ENCODE measurements around the gene TPRX1. TPM values are rescaled to one million over a fixed set of nuclear protein-coding genes. Genes with fewer than 3 reads are reported as not detected.
A peak's percentile ranks its signal among the peaks of the same experiment; 100 is the strongest.
"Not testable (repeated sequence)": the region's sequence is repeated elsewhere in the genome, so short reads cannot be mapped to it uniquely, and the experiment has no call there.

TPRX1 gene
- total RNA-seq, 1 experiment from 2014 or later = not detected

DNA sequence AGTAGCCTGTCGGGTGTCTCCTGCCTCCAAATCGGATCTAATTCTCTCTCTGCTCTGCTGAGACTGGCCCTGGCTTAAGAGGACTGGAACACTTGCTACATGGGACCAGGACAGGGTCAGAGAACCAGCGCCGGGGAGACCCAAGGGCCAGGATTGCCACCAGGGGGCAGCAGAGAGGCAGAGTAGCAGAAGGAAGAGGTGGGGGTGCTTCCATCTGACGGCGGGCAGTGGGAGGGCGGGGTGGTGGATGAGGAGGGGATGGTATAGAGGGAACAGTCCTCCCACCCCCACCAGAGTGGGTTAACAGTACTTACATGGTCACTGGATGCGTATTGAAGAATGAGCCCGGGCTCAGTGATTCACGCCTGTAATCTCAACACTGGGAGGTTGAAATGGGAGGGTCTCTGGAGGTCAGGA, 13.9 kb downstream of the TPRX1 start:
- no peak for TF ChIP-seq EZH2 (IDR thresholded peaks at IDR 0.05; ENCODE audit: low read depth)
- TF ChIP-seq, protein P1, sequence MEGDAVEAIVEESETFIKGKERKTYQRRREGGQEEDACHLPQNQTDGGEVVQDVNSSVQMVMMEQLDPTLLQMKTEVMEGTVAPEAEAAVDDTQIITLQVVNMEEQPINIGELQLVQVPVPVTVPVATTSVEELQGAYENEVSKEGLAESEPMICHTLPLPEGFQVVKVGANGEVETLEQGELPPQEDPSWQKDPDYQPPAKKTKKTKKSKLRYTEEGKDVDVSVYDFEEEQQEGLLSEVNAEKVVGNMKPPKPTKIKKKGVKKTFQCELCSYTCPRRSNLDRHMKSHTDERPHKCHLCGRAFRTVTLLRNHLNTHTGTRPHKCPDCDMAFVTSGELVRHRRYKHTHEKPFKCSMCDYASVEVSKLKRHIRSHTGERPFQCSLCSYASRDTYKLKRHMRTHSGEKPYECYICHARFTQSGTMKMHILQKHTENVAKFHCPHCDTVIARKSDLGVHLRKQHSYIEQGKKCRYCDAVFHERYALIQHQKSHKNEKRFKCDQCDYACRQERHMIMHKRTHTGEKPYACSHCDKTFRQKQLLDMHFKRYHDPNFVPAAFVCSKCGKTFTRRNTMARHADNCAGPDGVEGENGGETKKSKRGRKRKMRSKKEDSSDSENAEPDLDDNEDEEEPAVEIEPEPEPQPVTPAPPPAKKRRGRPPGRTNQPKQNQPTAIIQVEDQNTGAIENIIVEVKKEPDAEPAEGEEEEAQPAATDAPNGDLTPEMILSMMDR (conservative IDR thresholded peaks at IDR 0.05) = peak; percentile 99
- Histone ChIP-seq H3K4me3 (peak overlapping the region; percentile 42; the same call in 1 of the 2 replicates), H3K27me3 (ENCODE audit: insufficient read depth, low read depth) (no peaks in the 10 kb centered on the region), H3K79me2 (ENCODE audit: low read depth) (no peaks in the 10 kb centered on the region), H2AFZ (peak overlapping the region; percentile 66; the same call in 1 of the 2 replicates), H3K36me3 (ENCODE audit: low read depth) (no peaks in the 10 kb centered on the region), H3K9me3 (ENCODE audit: insufficient read depth, low read depth) (0 out of 2 replicates have a peak, but pooled peaks cover 4% of the 10 kb centered on the region), H3K4me2 (peak overlapping the region; percentile 74), H3K27ac (peak overlapping the region; percentile 65), H4K20me1 (ENCODE audit: insufficient read depth) (no peaks in the 10 kb centered on the region), H3K9me2 (ENCODE audit: insufficient read depth) (no peaks in the 10 kb centered on the region), H3K4me1 (replicated peaks; ENCODE audit: insufficient read depth) (peaks cover 10% of the 10 kb centered on the region), H3F3A (ENCODE audit: insufficient read depth, low read depth) (peaks cover 22% of the 10 kb centered on the region)
- ChIA-PET CTCF (interaction anchor here (0.6 to 1.0 kb wide), 9 partner anchors 10 to 1761 kb away, joined by 3 to 8 read pairs (median 4); no protein-coding TSS in a partner anchor), POLR2A (ENCODE audit: unreplicated experiment) (no interaction called here)
- intact Hi-C loops (cut with micrococcal nuclease; ENCODE audit: unreplicated experiment) = loop anchor here (1.0 to 10.0 kb wide), 2 partner anchors 11 to 74 kb away; no protein-coding TSS in a partner anchor
- DNase-seq = peak; percentile 62 to 82
- no TSS peak for BruUV-seq (replicated peaks)

DNA sequence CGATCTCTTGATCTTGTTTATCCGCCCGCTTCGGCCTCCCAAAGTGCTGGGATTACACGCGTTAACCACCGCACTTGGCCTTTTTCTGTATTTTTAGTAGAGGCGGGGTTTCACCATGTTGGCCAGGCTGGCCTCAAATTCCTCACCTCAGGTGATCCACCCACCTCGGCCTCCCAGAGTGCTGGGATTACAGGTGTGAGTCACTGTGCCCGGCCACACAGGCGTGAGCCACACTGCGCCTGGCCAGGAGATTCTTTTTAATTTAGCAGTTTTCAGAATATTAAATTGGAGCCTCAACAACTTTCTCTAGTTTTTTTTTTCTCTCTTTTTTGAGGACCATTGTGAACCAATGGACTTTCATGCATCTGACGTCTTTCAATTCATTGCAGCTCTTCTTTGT, 14.5 kb downstream of the TPRX1 start:
- H3K9me2 ChIP-seq (ENCODE audit: insufficient read depth); H4K20me1 ChIP-seq (ENCODE audit: insufficient read depth); H3K4me1 ChIP-seq (replicated peaks; ENCODE audit: insufficient read depth); H3K36me3 ChIP-seq (ENCODE audit: low read depth); POLR2A ChIA-PET (ENCODE audit: unreplicated experiment); H3K79me2 ChIP-seq (ENCODE audit: low read depth); H3K27me3 ChIP-seq (ENCODE audit: insufficient read depth, low read depth); BruUV-seq (replicated peaks); H3K9me3 ChIP-seq (ENCODE audit: insufficient read depth, low read depth): not testable (repeated sequence)
- CTCF ChIA-PET = interaction anchor here (0.6 to 1.0 kb wide), 9 partner anchors 10 to 1761 kb away, joined by 3 to 8 read pairs (median 4); no protein-coding TSS in a partner anchor
- Histone ChIP-seq H2AFZ (peak overlapping the region; percentile 66; the same call in 1 of the 2 replicates), H3K4me3 (peak overlapping the region; percentile 42; the same call in 1 of the 2 replicates), H3K27ac (peak overlapping the region; percentile 65), H3K4me2 (peak overlapping the region; percentile 74), H3F3A (ENCODE audit: insufficient read depth, low read depth) (peaks cover 26% of the 10 kb centered on the region)
- peak; percentile 68 to 78 for DNase-seq
- intact Hi-C loops (cut with micrococcal nuclease; ENCODE audit: unreplicated experiment) = loop anchor here (1.0 to 10.0 kb wide), 2 partner anchors 11 to 75 kb away; no protein-coding TSS in a partner anchor

DNA sequence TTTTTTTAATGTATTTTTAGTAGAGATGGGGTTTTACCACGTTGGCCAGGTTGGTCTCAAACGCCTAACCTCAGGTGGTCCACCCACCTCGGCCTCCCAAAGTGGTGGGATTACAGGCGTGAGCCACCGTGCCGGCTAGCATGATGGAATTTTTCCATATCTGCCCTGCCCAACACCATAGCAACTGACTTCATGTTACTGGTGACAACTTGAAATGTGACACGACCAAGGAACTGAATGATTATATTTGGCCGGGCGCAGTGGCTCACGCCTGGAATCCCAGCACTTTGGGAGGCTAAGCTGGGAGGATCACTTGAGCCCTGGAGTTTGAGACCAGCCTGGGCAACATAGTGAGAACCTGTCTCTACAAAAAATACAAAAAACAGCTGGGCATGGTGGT, 17.0 kb downstream of the TPRX1 start:
- H3K9me3 ChIP-seq (ENCODE audit: insufficient read depth, low read depth); H3K4me2 ChIP-seq; H3K4me3 ChIP-seq; H3K27ac ChIP-seq; H3K79me2 ChIP-seq (ENCODE audit: low read depth); intact Hi-C loops (cut with micrococcal nuclease; ENCODE audit: unreplicated experiment); H3K27me3 ChIP-seq (ENCODE audit: insufficient read depth, low read depth); H3K9me2 ChIP-seq (ENCODE audit: insufficient read depth); BruUV-seq (replicated peaks); H2AFZ ChIP-seq; H4K20me1 ChIP-seq (ENCODE audit: insufficient read depth); H3K4me1 ChIP-seq (replicated peaks; ENCODE audit: insufficient read depth); DNase-seq; POLR2A ChIA-PET (ENCODE audit: unreplicated experiment); H3K36me3 ChIP-seq (ENCODE audit: low read depth): not testable (repeated sequence)
- peaks cover 32% of the 10 kb centered on the region for H3F3A ChIP-seq (ENCODE audit: insufficient read depth, low read depth)
- CTCF ChIA-PET = interaction anchor here (0.6 kb wide), 1 partner anchor 271 kb away, joined by 4 read pairs; no protein-coding TSS in a partner anchor

DNA sequence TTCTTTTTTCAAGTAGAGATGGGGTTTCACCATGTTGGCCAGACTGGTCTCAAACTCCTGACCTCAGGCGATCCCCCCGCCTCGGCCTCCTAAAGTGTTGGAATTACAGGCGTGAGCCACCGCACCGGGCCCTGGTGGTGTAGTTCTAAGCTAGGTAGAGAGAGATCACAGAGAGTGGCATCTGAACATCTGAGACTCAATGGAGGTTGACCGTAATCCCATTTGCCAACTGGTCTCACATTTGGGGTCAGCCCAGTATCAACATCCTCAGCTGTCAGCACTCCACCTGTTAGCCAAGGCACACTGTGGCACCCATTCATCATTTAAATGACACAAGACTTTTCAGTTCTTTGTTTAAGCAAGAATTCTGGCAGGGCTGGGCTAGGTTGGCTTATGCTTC, 17.8 kb downstream of the TPRX1 start:
- Histone ChIP-seq H3K27me3 (ENCODE audit: insufficient read depth, low read depth) (no peaks in the 10 kb centered on the region), H3K4me1 (replicated peaks; ENCODE audit: insufficient read depth) (peaks cover 10% of the 10 kb centered on the region), H4K20me1 (ENCODE audit: insufficient read depth) (no peaks in the 10 kb centered on the region), H3K27ac (no peak overlapping the region), H3K9me3 (ENCODE audit: insufficient read depth, low read depth) (no peaks in the 10 kb centered on the region), H3K4me2 (no peak overlapping the region), H3K79me2 (ENCODE audit: low read depth) (no peaks in the 10 kb centered on the region), H3K4me3 (no peak overlapping the region), H3K9me2 (ENCODE audit: insufficient read depth) (no peaks in the 10 kb centered on the region), H2AFZ (no peak overlapping the region), H3F3A (ENCODE audit: insufficient read depth, low read depth) (peaks cover 34% of the 10 kb centered on the region), H3K36me3 (ENCODE audit: low read depth) (0 out of 2 replicates have a peak, but pooled peaks cover 3% of the 10 kb centered on the region)
- no TSS peak for BruUV-seq (replicated peaks)
- no peak for TF ChIP-seq EZH2 (IDR thresholded peaks at IDR 0.05; ENCODE audit: low read depth)
- TF ChIP-seq, protein P1 (conservative IDR thresholded peaks at IDR 0.05) = no peak
- POLR2A ChIA-PET (ENCODE audit: unreplicated experiment) = no interaction called here
- intact Hi-C loops (cut with micrococcal nuclease; ENCODE audit: unreplicated experiment) = no loop called here
- no peak for DNase-seq
- CTCF ChIA-PET = no interaction called here
